EL (cell line): ENCODE data around the gene CYP27A1.
"Not testable (repeated sequence)": the region's sequence is repeated elsewhere in the genome, so short reads cannot be mapped to it uniquely, and the experiment has no call there.

Source experiments
- DNase-seq: peaks from one replicate; pipeline ENCODE4 v3.0.0-alpha.2; 2016

CYP27A1 gene

DNA sequence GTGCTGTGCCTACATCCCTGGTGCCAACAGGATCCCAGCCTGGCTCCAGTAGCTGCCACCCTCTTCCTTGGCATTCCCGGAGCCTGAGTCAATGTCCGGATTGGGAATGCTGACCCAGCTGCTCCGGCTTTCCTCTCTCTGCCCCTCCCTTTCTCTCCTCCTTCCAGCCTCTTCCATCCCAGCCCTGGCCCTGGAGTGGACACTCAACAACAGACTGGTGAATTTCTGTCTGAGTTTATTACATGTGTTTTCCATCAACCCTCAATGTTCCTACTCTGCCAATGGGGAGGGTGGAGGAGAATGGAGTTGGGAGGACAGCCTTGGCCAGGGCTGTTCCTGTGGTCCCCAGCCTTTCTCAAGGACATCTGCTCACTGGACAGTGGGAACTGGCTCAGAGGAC is 50.6 kb downstream of the CYP27A1 start:
- DNase-seq = peak; percentile 71

GRCh38 chr2:218833023-218833609 is 51.2 kb downstream of the CYP27A1 start:
- no peak for DNase-seq

DNA sequence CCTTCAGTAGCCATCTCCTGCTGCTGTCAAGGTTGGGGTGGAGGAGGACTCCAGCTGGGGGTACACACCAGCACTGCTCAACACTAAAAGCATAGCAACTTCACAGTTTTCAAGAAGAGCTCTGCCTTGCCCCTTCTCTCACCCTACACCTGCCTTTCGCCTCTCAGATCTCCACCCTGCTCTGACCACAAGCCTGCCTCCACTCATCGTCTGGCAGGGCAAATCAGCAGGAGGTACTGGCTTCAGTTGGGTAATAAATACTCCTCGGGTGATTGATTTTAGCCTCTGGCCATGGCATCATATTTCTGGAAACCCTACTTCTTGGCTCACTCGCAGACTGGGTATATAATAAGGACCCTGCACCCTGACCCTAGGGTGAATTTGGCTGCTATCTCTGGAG is 52.7 kb downstream of the CYP27A1 start:
- no peak for DNase-seq

DNA sequence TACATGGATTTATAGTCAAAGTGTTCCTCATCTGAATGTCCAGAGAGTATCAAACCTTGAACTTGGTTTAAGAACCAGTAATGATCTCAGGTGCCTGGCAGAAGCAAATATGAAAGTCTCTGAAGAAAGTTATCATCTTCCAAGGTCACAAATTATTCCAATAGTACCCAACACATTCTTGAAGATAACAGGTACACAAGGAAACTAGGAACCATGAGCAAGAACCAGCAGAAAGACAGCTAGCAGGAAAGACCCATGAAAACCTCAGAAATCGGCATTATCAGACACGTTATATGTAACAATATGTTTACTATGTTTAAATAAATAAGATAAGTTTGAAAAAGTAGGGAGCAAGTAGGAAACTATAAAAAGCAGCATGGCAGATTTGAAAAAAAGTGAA is 55.5 kb downstream of the CYP27A1 start:
- DNase-seq = no peak

DNA sequence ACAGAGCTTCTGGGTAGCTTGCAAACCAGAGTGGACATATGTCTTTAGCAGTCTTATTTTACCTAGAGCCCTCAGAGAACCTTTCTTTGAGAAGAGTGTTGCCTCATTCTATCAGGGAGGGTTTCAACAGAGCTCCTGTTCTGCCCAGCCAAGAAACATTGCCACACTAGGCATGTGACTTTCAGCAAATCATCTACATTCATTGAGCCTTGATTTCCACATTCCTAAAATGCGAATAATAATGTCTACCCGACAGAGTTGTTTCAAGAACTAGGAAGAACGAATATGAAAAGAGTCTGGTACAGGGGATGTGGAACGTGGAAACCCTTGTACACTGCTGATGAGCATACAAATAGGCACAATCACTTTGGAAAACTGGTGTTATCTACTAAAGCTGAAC is 57.5 kb downstream of the CYP27A1 start:
- DNase-seq = peak; percentile 68

GRCh38 chr2:218839888-218840287 is 57.9 kb downstream of the CYP27A1 start:
- DNase-seq = no peak

- not testable (repeated sequence) for DNase-seq
Measured at GRCh38 chr2:218844334-218844733, 62.4 kb downstream of the CYP27A1 start.

- not testable (repeated sequence) for DNase-seq
Measured at GRCh38 chr2:218846963-218847362, 65.0 kb downstream of the CYP27A1 start.

DNA sequence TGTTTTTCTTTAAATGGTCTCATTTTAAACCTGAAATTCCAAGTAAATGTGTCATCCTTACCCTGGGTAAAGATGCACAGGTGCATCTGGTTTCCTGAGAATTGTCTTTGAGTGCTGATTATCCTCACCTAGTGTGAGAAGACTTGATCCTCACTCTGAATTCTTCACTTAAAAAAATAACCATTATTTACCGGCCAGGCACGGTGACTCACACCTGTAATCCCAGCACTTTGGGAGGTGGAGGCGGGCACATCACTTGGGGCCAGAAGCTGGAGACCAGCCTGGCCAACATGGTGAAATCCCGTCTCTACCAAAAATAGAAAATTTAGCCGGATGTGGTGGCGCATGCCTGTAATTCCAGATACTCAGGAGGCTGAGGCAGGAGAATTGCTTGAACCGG is 67.8 kb downstream of the CYP27A1 start:
- peak; percentile 58 for DNase-seq

DNA sequence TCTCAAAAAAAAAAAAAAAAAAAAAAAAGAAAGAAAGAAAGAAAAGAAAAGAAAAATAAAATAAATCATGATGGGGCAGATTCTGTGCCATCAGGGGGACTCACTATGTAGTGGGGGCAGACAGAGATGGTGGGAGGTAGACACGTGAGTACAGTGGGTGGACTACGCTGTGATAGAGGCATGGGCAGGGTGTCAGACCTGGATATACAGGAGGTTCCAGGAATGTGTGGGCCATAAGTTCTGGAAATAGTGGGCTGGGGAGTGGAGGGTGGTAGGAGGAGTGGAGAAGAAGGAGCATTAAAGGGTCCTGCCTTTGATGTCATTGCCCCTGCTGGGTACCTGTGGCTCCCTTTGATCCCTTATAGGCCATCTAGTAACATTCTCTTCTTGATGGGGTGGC is 68.8 kb downstream of the CYP27A1 start:
- no peak for DNase-seq

- no peak for DNase-seq
Measured at GRCh38 chr2:218851286-218851685, 69.3 kb downstream of the CYP27A1 start.

DNA sequence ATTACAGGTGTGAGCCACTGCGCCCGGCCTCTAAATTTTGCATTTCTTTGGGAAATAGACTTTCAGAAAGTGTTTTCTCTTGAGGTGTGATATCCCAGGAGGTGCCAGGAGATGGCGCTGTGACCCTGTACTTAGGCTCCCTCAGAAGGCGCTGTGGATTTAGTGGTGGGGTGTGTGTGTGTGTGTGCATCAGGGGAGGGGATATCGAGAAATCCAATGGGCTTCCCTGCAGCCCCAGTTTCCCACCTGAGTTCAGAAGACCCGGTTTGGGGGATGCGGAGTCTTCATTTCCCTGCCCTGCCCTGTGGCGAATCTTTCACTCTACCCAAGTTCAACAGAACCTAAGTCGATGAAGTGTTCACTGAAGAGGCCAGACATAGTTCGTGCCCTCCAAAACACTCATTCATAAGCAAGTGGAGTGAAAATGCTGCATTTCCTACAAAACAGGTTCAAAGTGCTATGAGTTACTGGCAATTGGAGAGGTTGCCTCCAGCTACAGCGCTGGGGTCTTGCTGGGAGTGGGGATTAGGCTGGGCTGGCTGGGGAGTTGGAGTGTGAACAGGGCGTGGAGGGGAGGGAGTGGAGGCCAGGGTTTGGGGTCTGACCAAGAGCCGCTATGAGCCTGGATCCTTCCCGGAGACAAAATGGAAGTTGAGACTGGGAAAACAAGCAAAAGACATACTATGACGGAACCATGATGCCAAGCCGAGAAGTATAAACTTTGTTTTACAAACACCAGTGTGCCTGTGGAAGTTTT is 71.1 kb downstream of the CYP27A1 start:
- peak; percentile 55 for DNase-seq

- DNase-seq = peak; percentile 39
Measured at GRCh38 chr2:218853766-218854165, 71.8 kb downstream of the CYP27A1 start.

DNA sequence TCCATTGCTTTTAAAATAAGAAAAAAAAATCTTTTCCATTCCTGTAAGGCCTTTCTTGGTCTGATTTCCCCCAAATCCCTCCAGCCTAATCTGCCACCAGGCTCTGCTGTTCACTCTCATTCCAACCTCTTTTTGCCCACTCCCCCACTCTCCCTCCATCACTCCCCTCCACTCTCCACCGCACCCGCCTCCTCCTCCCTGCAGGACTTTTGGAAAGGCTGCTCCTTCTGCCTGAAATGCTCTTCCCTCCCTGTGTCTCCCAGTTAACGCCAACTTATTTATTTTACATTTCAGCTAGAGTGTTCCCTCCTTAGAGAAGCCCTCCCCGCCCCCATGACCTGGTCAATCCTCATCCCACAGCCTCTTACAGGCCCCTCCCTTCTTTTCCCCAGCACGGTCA is 72.9 kb downstream of the CYP27A1 start:
- DNase-seq = no peak

DNA sequence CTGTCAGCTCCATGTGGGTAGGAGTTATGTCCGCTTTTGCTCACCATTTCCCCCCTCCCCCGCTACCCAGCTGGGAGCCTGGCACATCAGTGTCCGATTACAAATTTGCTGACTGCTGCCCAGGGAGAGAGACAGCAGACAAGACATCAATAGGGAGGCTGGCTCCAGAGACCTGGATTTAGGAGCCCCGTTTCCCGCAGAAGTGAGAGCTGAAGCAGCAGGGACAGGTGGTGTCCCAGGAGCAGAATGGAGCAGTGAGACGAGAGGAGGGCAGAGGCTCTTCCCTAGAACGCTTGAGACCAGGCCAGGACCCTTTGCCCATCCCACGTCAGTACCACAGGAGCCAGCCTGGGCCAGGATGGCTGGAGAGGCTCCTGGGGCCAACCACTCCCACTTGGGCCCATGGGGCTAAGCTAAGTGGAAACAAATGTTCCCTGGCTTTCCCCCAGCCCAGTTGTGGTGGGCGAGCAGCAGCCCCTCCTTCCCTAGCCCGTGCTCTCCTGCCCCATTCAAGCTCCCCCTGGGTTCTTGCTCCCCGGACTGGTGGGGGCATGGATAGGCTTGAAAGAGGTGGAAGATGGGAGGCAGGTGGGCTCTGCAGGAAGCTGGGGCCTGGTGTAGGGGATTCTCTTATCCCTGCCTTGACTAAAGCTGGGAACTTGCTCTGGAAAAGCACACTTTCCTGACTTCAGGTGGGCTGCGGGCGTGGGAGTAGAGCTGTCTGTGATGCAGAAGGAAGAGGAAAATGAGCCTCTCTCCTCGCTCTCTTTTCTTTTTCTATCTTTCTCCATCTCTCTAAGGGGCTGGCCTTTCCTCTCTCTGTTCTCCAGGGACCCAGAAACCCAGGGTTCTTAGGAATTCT is 73.6 kb downstream of the CYP27A1 start:
- DNase-seq = no peak

- DNase-seq = no peak
Measured at GRCh38 chr2:218856167-218856895, 74.4 kb downstream of the CYP27A1 start.

DNA sequence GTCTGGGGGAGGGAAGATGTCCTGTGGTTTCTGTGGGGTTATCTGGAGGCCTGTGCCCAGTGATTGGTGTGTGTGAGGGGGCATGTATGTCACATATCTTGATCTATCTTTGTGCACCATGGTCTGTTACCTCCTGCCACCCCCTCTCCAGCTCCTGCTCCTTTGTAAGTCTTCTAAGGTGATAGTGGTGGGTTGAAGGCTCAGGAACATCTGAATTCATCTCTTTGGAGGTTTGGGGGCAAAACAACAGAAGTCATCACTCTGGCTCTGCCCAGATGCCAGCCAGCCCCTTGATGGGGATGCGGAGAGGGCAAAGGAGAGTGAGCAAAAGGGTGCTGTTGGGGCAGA is 74.9 kb downstream of the CYP27A1 start:
- DNase-seq = no peak

DNA sequence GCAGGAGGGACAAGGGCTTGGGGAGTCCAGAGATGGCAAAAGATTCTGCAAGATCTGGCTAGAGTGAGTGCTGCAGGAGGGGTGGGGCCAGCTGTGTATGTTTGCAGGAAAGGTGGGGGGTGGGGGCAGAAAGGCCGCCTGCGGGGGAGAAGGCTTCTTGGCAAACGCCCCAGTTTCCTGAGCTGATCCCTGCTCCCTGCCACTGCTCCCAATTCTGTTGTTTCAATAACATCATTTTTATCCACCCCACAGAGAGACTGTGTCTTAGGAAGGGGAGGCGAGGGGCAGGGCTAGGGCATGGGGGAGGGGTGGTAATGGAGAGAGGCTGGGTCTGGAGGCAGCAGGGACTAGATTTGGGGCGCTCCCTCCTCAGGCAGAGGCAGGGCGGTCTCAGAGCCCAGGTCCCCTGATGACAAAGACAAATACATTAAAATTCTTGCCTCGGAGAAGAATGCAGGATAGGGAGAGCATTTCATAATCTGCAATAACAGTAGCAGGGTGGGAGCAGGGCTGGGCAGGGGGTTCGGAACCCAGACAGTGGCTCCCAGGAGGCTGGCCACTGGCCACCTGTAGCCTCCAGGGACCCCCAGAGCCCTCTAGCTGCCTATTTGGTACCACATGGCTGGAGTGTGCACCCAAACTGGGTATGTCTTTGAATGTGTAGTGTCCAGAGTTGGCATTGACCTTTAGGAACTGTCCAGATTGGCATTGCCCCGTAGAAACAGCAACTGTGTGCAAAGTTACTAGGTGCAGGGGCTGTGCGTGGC is 75.6 kb downstream of the CYP27A1 start:
- no peak for DNase-seq

- no peak for DNase-seq
Measured at GRCh38 chr2:218858138-218858445, 76.1 kb downstream of the CYP27A1 start.

DNA sequence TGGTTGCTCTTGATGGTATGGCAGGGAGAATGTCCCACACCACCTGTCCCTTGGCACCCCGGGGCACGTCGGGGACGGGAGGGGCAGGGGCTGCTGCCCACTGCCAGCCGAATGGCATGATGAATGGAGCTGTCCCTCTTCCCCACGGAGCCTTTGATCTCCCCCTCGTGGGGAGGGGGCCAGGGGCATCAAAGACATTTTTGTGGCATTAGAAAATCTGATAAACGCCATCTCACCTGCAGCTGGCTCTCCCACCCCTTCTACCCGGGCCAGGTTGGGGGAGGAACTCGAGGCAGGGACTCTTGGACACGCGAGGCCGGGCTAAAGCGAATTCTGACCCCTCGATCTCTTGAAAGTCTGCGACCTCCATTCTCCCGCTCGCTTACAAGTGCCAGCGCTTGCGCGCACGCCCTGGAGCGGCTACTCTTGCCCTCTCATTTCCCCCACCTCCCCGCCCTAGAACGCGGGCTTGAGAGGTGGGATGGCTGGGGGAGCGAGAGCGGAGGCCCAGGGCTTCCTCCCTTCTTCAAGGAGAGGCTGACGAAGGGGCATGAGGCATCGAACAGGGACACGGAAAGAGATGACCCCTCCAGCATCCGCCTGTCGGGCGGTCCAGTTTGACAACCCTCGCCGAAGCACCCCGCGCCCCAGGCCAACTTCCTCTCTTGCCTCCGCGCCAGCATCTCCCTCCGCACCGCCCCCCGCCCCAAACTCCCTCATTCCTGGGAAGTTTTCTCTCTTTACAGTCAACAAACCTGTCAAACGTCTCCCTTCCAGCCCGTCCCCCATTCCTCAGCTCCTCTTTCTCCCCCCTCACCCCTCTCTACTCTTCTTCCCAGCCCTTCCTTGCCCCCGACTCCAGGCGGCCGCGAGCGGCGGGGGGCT is 77.0 kb downstream of the CYP27A1 start:
- no peak for DNase-seq

GRCh38 chr2:218859556-218859987 is 77.6 kb downstream of the CYP27A1 start, which contains the start of gene WNT6:
Gene WNT6 (plus strand): TSS chr2:218859805. CDS start chr2:218860038, 233 bp downstream.
- no peak for DNase-seq
